ENCODE data around the gene SETD2.

DNA sequence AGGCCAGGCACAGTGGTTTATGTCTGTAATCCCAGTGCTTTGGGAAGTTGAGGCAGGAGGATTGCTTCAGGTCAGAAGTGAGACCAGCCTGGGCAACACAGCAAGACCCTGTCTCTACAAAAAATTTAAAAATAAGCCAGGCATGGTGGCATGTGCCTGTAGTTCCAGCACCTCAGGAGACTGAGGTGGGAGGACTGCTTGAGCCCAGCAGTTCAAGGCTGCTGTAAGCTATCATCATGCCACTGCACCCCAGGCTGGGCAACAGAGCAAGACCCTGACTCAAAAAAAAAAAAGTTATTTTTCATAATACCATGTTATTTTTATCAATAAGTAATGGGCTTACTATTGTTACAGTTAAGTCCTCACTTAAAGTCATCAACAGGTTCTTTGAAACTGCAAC, 59.7 kb downstream of the SETD2 start:
- TF ChIP-seq, protein P1, sequence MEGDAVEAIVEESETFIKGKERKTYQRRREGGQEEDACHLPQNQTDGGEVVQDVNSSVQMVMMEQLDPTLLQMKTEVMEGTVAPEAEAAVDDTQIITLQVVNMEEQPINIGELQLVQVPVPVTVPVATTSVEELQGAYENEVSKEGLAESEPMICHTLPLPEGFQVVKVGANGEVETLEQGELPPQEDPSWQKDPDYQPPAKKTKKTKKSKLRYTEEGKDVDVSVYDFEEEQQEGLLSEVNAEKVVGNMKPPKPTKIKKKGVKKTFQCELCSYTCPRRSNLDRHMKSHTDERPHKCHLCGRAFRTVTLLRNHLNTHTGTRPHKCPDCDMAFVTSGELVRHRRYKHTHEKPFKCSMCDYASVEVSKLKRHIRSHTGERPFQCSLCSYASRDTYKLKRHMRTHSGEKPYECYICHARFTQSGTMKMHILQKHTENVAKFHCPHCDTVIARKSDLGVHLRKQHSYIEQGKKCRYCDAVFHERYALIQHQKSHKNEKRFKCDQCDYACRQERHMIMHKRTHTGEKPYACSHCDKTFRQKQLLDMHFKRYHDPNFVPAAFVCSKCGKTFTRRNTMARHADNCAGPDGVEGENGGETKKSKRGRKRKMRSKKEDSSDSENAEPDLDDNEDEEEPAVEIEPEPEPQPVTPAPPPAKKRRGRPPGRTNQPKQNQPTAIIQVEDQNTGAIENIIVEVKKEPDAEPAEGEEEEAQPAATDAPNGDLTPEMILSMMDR (IDR thresholded peaks at IDR 0.05; ENCODE audit: low read depth, low read length, poor library complexity, severe bottlenecking), result no peak
- TF ChIP-seq EZH2phosphoT487 (IDR thresholded peaks at IDR 0.05; ENCODE audit: borderline replicate concordance, low read length), result no peak

All from DOHH2 (cell line).